Right lobe of liver (tissue), 6 donors: ENCODE measurements around the gene ATP6V0D1. TPM values are rescaled to one million over a fixed set of nuclear protein-coding genes. Genes with fewer than 3 reads are reported as not detected.

Source experiments
- ATAC-seq, 4 donors: fragments of 200-7000 bp; cut with Tn5 transposase; one replicate each; pipeline ENCODE4 v1.9.1; 2020; ENCODE audit warnings: mild to moderate bottlenecking in 4 of 4, moderate library complexity in 4 of 4
- DNase-seq, 3 donors: peaks; one replicate each; pipeline ENCODE4 v3.0.0-alpha.2; 2020
- H3K27ac ChIP-seq, 3 donors: fragments of 200-600 bp; one replicate each; pipeline ENCODE4 v1.8.0; 2022
- H3K27me3 ChIP-seq, 2 donors: fragments of 200-600 bp; one replicate each; pipeline ENCODE4 v1.8.0; 2022
- H3K36me3 ChIP-seq, 4 donors: fragments of 200-600 bp; sonication (generic) in 1 of 4; one replicate each; pipeline versions ENCODE4 v1.5.1 to v1.8.0; 2017 to 2022; ENCODE audit warnings: control low read depth in 1 of 4
- H3K4me1 ChIP-seq, 4 donors: fragments of 200-600 bp; sonication (generic) in 1 of 4; one replicate each; pipeline versions ENCODE4 v1.5.1 to v1.8.0; 2017 to 2022; ENCODE audit warnings: control low read depth in 1 of 4
- H3K4me3 ChIP-seq, 3 donors: fragments of 200-600 bp; one replicate each; pipeline ENCODE4 v1.8.0; 2022
- H3K9me3 ChIP-seq, 4 donors: fragments of 200-600 bp; sonication (generic) in 1 of 4; one replicate each; pipeline versions ENCODE4 v1.5.1 to v1.8.0; 2017 to 2022; ENCODE audit warnings: control low read depth in 1 of 4
- POLR2A ChIP-seq: fragments of 450-650 bp; IDR thresholded peaks from one replicate; pipeline ENCODE4 v1.6.1; 2017; ENCODE audit warnings: antibody characterized with exemption, mild to moderate bottlenecking
- WGBS: methylation state at CpG from one replicate; pipeline ENCODE4 v1.1.6; 2018; ENCODE audit warnings: low coverage, low lambda C conversion rate; ENCODE audit not compliant: insufficient coverage; ENCODE audit errors: missing lambda C conversion rate; 5-methylcytosine and 5-hydroxymethylcytosine counted together
- intact Hi-C, 2 donors: fragments of 100-400 bp; cut with DNase I; formaldehyde crosslinking; loops; one replicate each; pipeline versions ENCODE4 v1.11.2 to v1.14.1; 2022
- total RNA-seq, 6 experiments: library from RNA; depleted of rRNA in 2 of 6; stranded (reverse); fragments of >200 nt in 2 of 6; fragmentation: NEBNext Ultra II Directional in 3 of 6; extraction: Animal tissue kit (Norgen Biotek cat#: 25700) in 3 of 6; gene quantifications; one replicate each; pipeline versions ENCODE4 v1.1.0 to v1.2.4, GENCODE V29; 2016 to 2023
- TF ChIP-seq, protein P1 (sequence below), 4 donors: fragments of 200-600 bp in 3 of 4; fragments of 450-650 bp in 1 of 4; IDR thresholded peaks; one replicate each; pipeline versions ENCODE4 v1.5.1 to v1.8.0; 2016 to 2022; ENCODE audit warnings: antibody characterized with exemption in 4 of 4, mild to moderate bottlenecking in 2 of 4
- donor health status: DM: no; HTN: yes; CAD: no.
- donor health status: DM: no; HTN: no; CAD: no.
- donor health status: DM: no; HTN: no; CAD: no.
- donor health status: DM: no; HTN: yes; CAD: no.
- donor health status: DM: no; HTN: yes; CAD: no.

ATP6V0D1 gene
- total RNA-seq, 6 experiments from 2014 or later, result 33.6 to 84.6 (median 47.0) TPM

DNA sequence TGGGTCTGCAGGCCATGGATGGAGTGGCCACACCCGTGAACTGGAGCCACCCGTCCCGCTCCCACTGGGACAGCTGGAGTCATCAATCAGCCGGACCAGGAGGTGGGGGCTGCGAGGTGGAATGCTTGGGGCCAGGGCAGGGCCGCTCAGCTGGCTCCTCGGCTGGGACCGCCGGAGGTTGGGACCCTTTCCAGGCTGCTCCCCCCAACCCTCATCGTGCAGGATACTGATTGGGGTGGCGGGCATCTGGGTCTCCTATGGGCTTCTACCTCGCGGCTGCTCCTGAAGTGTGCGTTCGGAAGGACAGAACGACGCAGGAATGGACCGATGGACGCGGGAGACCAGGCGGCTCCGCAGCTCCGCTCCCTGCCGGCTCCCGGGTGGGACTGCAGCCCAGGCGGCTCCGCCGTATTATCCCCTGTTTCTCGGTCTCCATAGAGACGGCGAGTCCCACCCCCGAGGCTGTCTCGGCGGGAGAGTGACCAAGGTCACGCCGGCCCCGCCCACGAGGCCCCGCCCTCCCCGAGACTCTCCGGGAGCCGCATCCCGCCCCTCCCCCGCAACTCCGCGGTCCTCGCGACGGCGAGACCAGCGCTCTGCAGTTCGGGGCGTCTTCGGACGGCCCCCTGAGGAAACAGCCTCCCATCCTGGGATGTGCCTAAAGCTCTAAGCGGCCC lies 87.7 kb downstream of the ATP6V0D1 start, which contains the start of gene TPPP3:
TPPP3 (minus strand) TSS at position 388 of the 677 bp plus-strand sequence. CDS start 2,387 bp downstream, outside the sequence.
- no peak for TF ChIP-seq POLR2A
- TF ChIP-seq, protein P1, sequence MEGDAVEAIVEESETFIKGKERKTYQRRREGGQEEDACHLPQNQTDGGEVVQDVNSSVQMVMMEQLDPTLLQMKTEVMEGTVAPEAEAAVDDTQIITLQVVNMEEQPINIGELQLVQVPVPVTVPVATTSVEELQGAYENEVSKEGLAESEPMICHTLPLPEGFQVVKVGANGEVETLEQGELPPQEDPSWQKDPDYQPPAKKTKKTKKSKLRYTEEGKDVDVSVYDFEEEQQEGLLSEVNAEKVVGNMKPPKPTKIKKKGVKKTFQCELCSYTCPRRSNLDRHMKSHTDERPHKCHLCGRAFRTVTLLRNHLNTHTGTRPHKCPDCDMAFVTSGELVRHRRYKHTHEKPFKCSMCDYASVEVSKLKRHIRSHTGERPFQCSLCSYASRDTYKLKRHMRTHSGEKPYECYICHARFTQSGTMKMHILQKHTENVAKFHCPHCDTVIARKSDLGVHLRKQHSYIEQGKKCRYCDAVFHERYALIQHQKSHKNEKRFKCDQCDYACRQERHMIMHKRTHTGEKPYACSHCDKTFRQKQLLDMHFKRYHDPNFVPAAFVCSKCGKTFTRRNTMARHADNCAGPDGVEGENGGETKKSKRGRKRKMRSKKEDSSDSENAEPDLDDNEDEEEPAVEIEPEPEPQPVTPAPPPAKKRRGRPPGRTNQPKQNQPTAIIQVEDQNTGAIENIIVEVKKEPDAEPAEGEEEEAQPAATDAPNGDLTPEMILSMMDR (IDR thresholded peaks at IDR 0.05), result peak; percentile 40 to 49 (median 46)
- Histone ChIP-seq H3K27me3 (no peaks in the 10 kb centered on the region), H3K4me1 (peaks cover 0 to 5% (median 0%) of the 10 kb centered on the region in 4 donors), H3K36me3 (no peaks in the 10 kb centered on the region), H3K9me3 (no peaks in the 10 kb centered on the region), H3K4me3 (peak within 1 kb of the TSS in 1 of 3 donors; percentile 6), H3K27ac (peak within 1 kb of the TSS in 1 of 3 donors; percentile 19)
- WGBS, result 0% methylated on average over 4 of the region's 56 CpGs
- intact Hi-C loops, result loop anchor here in 1 of 2 donors (10.0 kb wide), 1 partner anchor 138 kb away; no protein-coding TSS in a partner anchor
- ATAC-seq (peak; percentile 65 to 74 (median 68)), DNase-seq (peak; percentile 71 to 77 (median 75))

- H3K27ac ChIP-seq, result no peak overlapping the region
- WGBS, result 74% methylated on average over 9 of the region's 18 CpGs
- intact Hi-C loops, result loop anchor here in 1 of 2 donors (10.0 kb wide), 1 partner anchor 138 kb away; no protein-coding TSS in a partner anchor
- H3K36me3 ChIP-seq, result no peaks in the 10 kb centered on the region
- no peak overlapping the region for H3K4me3 ChIP-seq
- H3K4me1 ChIP-seq, result peaks cover 0 to 5% (median 0%) of the 10 kb centered on the region in 4 donors
- DNase-seq, result no peak
- no peak for TF ChIP-seq POLR2A
- TF ChIP-seq, protein P1 (IDR thresholded peaks at IDR 0.05), result no peak
- H3K27me3 ChIP-seq, result no peaks in the 10 kb centered on the region
- H3K9me3 ChIP-seq, result no peaks in the 10 kb centered on the region
- ATAC-seq, result no peak
These were observed 88.5 kb downstream of the ATP6V0D1 start for GRCh38 chr16:67392301-67393059.

DNA sequence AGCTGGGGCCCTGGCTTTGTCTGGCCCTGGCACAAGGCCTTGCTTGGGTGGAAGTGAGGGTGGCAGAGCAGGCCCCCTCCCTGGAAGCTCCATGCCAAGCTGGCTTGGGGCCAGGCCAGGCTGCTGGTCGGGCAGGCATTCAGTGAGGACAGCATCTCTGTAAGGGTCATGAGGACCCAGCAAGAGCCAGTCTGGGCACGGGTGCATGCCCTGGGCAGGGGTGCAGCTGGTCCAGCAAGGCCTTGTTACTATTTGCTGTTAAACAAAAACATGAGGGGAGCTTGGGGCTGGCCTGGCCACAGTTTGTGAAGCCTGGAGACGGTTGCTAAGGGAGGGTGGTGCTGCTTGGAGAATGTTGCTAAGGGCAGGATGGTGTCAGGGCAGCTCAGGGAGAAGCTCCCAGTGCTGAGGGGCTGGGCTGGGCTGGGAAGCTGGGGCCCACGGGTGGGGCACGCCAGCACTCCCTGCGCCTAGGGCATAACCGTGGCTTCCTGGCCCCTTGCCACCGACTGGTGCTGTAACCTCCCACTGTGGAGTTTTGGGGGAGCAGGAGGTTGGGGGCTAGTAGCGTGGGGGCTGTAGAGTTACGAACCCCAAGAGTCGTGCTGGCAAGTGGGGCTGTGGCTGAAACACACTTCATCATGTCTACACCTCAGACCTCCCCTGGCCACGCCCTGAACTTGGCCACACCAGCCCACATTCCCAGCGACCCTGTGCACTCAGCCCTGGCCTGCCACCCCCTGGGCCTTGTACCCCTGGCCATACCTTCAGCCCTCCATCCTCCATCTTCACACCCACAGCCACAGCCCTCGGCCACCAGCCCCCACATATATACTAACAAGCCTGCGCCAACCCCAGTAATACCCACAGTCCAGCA lies 89.3 kb downstream of the ATP6V0D1 start:
- DNase-seq (no peak), ATAC-seq (no peak)
- no peaks in the 10 kb centered on the region for H3K9me3 ChIP-seq
- H3K4me1 ChIP-seq, result peaks cover 0 to 5% (median 0%) of the 10 kb centered on the region in 4 donors
- no peak overlapping the region for H3K4me3 ChIP-seq
- no peak for TF ChIP-seq POLR2A
- no peak overlapping the region for H3K27ac ChIP-seq
- H3K36me3 ChIP-seq, result no peaks in the 10 kb centered on the region
- intact Hi-C loops, result loop anchor here in 1 of 2 donors (10.0 kb wide), 1 partner anchor 137 kb away; no protein-coding TSS in a partner anchor
- no peaks in the 10 kb centered on the region for H3K27me3 ChIP-seq
- 91% methylated on average over 4 of the region's 15 CpGs for WGBS

DNA sequence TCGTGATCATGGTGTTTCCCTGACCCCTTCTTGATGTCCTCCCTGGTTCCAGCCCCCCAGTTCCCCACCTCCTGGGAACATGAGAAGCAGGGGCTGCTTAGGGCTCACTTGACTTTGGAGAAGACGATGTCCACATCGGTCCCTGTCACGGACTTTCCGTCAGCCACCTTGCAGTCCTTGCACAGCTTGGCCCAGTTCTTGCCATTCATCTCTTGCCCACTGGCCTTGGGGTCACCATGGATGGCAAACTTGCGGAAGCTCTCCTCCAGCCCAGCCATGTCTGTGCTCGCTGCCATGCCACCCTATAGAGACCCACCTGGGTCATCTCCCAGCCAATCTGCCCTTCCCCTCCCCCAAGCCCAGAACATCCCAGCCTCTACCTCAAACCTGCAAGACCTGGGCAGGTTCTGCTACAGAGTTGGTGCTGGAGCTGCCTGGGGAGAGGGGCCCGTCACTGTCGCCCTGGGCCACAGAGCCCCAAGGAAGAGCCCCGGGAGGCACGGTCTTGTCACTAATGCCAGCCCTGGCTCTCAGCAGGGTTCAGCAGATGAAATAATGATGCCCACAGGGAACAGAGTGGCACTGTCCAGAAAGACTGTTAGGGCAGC lies 90.0 kb downstream of the ATP6V0D1 start:
- Histone ChIP-seq H3K27ac (no peak overlapping the region), H3K4me3 (no peak overlapping the region), H3K4me1 (peaks cover 0 to 5% (median 0%) of the 10 kb centered on the region in 4 donors), H3K9me3 (no peaks in the 10 kb centered on the region), H3K36me3 (no peaks in the 10 kb centered on the region), H3K27me3 (no peaks in the 10 kb centered on the region)
- intact Hi-C loops, result loop anchor here in 1 of 2 donors (10.0 kb wide), 1 partner anchor 136 kb away; no protein-coding TSS in a partner anchor
- DNase-seq (no peak), ATAC-seq (no peak)
- TF ChIP-seq, protein P1 (IDR thresholded peaks at IDR 0.05), result no peak
- no peak for TF ChIP-seq POLR2A
- WGBS, result 58% methylated on average over 3 of the region's 11 CpGs
